ENCODE measurements around the gene SLC14A1.

DNA sequence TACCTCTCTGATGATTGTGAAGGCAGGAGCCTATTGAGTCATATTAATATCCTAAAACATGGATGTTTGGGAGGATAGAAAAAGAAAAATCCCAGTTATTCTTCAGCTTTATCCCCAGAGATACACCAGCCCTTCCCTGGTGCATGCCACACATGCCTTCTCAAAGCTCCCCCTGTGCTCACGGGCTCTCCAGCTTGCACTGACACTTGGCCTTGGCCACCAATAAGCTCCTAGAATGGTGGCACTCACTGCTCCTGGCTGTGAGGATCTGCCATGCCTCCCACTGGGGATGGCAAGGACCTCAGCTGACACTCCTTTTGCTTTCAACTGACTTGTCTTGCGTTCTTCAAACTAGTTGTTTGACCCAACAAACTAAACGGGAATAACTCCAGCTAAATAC, 15.9 kb downstream of the SLC14A1 start:
- TF ChIP-seq POLR2A (IDR thresholded peaks at IDR 0.05; ENCODE audit: low read length), result no peak
- no peak for TF ChIP-seq GATA1 (IDR thresholded peaks at IDR 0.05; ENCODE audit: low read depth, low read length)
